Measurements from ENCODE around the gene PLG.
"Not testable (repeated sequence)": the region's sequence is repeated elsewhere in the genome, so short reads cannot be mapped to it uniquely, and the experiment has no call there.

DNA sequence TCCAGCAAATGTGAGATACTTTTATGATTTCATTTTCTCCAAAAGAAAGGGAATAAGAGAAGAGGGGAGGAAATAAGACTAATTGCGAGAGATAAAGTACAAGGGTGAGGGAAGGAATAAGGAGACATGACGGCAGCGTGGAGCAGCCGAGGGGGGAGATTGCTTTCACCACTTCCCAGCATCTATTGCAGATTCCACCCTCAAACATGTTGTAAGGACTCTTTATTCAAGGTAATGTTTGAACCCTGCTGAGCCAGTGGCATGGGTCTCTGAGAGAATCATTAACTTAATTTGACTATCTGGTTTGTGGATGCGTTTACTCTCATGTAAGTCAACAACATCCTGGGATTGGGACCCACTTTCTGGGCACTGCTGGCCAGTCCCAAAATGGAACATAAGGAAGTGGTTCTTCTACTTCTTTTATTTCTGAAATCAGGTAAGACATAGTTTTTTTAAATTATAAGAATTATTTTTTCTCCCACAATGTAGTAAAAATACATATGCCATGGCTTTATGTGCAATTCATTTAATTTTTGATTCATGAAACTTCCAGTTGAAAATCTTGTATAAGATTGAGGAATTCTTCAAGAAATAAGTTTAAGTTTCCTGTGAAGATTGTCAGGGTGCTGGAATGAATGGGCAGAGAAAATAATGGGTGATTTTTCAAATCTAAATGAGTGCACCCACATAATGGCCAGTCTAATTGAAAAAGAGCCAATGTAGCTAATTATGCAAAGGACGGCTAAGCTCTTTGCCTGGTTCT is at the start of gene PLG:
- TF ChIP-seq, protein P1, sequence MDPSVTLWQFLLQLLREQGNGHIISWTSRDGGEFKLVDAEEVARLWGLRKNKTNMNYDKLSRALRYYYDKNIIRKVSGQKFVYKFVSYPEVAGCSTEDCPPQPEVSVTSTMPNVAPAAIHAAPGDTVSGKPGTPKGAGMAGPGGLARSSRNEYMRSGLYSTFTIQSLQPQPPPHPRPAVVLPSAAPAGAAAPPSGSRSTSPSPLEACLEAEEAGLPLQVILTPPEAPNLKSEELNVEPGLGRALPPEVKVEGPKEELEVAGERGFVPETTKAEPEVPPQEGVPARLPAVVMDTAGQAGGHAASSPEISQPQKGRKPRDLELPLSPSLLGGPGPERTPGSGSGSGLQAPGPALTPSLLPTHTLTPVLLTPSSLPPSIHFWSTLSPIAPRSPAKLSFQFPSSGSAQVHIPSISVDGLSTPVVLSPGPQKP (IDR thresholded peaks at IDR 0.05; ENCODE audit: borderline replicate concordance, low read depth, low read length), result not testable (repeated sequence)
- TF ChIP-seq, protein P2, sequence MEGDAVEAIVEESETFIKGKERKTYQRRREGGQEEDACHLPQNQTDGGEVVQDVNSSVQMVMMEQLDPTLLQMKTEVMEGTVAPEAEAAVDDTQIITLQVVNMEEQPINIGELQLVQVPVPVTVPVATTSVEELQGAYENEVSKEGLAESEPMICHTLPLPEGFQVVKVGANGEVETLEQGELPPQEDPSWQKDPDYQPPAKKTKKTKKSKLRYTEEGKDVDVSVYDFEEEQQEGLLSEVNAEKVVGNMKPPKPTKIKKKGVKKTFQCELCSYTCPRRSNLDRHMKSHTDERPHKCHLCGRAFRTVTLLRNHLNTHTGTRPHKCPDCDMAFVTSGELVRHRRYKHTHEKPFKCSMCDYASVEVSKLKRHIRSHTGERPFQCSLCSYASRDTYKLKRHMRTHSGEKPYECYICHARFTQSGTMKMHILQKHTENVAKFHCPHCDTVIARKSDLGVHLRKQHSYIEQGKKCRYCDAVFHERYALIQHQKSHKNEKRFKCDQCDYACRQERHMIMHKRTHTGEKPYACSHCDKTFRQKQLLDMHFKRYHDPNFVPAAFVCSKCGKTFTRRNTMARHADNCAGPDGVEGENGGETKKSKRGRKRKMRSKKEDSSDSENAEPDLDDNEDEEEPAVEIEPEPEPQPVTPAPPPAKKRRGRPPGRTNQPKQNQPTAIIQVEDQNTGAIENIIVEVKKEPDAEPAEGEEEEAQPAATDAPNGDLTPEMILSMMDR (conservative IDR thresholded peaks at IDR 0.05; ENCODE audit: low read depth, low read length), result not testable (repeated sequence)
- not testable (repeated sequence) for TF ChIP-seq SMC3, CHD1, POLR2A, FOS, CEBPB (IDR thresholded peaks at IDR 0.05; ENCODE audit: low read depth, low read length)

Data from IMR-90 (cell line).